IPS DF 4.7 (cell line): ENCODE results near the gene PRR23C.

Experiments used
- DNase-seq: peaks from one replicate; pipeline ENCODE4 v3.0.0-alpha.2; 2013; ENCODE audit warnings: low spot score; ENCODE audit errors: extremely low read depth

PRR23C gene

GRCh38 chr3:139005356-139005993 is 39.2 kb downstream of the PRR23C start:
- DNase-seq: no peak

GRCh38 chr3:138995706-138996105 is 49.0 kb downstream of the PRR23C start:
- no peak for DNase-seq
